HG03175 (cell line): Measurements from ENCODE around the gene SBNO2.

Source experiments
- ATAC-seq: cut with Tn5 transposase; IDR thresholded peaks from one replicate; pipeline ENCODE4 v1.9.1; 2021; ENCODE audit warnings: mild to moderate bottlenecking, moderate library complexity; ENCODE audit not compliant: unreplicated experiment

SBNO2 gene

DNA sequence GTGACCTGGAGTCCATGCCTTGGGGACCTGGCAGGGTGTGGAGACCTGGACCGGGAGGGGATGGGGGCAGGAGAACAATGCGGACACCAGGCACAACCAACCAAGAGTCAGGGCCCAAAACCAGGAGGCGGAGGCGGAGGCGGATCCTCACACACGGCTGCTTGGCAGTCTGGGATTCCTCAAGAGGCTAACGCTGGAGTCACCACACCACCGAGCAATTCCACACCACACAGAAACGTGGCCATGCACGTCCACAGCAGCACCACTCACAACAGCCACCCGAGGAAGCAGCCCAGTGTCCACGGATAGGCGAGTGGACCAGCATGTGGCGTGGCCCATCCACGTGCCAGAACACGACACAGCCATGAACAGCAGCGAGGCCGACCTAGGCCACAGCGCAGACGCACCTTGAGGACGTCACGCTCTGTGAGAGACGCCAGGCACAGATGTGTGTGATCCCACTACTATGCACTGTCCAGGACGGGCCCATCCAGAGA is 17.7 kb downstream of the SBNO2 start:
- ATAC-seq = no peak

DNA sequence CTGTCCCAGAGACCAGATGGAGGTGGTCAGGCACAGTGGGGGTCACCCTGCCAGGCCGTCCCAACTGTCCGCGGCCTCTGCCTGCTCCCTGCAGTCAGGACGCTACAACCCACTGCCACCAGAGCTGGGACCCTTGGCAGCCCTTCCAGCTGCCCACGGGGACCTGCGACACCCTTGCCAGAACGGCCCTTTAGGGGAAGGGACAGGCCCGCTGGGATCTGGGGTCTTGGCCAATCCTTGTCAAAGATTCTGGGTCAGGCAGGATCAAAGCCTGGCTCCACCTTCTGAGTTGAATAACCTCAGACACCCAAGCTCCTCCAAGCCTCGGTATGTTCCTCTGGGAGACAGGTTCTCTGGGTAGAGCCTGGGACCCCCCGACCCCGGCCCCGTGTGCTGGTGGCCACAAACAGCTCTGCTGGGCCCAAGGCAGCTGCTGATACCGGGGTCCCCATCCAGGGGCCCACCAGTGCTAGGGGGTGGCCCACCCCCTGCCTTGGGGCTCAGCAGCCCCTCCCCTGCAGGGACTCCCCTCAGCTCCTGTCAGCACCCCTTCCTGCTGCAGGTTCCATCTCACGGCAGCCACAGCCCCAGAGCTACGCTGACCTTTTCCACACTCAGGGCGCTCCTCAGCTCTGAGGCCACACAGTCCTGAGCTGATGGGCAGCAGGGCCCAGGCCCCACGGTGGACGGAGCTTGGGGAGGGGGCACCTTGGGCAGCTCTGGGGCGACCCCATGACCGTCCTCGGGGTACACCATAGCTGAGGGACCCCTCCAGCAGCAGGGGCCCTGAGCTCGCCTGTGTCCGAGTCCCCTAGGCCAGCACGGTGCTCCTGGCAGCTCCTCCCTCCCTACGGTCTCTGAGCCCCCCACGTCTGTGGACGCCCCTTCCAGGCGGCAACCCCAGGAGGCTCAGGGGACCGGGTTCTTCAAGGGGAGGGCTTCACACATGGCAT is 18.4 kb downstream of the SBNO2 start:
- ATAC-seq = no peak

DNA sequence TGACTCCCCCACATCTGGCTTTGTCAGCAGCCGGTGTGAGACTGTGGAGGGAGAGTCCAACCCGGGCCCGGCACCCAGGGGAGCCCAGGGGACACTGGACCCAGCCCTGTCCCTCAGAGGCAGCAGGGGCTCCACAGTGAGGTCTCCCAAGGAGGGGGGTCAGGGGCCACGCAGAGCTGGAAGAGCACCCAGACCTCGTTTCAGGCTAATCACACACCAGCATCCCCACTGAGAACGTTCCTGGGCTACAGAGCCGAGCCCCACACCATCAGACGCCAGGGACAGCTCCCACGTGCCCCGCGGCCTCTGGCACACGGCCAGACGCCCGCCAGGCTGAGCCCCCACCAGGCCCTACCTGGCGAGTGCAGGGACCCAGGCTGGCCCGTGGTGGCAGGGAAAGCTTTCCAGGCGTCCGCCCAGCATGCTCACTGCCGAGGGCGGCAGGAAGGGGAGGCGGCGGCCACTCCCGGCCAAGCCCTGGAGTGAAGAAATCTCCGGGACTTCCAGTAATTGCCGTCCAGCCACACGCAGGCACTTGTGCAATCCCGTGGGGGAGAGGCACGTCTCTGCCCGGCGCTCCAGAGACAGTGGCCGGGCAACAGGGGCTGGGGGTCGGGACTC is 19.2 kb downstream of the SBNO2 start:
- ATAC-seq = no peak

DNA sequence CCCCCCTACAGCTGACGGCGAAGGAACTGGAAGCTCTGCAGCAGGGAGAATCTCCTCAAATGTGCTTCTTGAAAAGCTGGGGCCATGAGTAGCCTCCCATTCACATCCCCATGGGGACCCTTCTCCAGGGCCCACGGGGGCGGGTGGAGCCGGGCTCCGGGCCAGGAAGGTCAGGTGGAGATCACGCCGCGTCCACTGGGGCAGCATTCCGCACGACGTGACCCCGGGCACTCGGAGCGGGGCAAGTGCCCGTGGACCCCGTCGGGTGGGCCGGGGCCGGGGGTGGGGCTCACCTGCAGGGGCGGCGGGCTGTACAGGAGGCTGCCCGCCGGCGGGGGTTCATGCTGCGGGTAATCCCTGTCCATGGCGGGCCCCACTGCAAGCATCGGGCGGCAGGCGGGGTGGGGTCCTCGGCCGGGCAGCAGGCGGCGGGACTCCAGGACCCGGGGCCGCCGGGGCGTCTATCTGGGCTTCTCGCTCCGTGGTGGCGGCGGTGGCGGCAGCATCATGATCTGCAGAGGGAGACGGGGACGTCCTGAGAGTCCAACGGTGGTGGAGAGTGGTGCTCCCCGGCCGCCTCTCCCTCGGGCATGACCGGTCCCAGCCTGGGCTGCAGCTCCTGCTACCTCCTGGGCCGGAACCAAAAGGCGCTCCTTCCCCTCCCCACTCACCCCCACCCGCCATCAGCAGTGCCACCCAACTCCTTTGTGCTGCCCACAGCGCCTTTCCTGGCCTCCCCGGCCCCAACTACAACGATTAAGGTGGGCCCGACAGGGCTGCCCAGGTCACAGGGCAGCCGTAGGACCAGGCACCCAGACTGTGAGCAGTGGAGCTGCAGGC is 20.0 kb downstream of the SBNO2 start:
- no peak for ATAC-seq

DNA sequence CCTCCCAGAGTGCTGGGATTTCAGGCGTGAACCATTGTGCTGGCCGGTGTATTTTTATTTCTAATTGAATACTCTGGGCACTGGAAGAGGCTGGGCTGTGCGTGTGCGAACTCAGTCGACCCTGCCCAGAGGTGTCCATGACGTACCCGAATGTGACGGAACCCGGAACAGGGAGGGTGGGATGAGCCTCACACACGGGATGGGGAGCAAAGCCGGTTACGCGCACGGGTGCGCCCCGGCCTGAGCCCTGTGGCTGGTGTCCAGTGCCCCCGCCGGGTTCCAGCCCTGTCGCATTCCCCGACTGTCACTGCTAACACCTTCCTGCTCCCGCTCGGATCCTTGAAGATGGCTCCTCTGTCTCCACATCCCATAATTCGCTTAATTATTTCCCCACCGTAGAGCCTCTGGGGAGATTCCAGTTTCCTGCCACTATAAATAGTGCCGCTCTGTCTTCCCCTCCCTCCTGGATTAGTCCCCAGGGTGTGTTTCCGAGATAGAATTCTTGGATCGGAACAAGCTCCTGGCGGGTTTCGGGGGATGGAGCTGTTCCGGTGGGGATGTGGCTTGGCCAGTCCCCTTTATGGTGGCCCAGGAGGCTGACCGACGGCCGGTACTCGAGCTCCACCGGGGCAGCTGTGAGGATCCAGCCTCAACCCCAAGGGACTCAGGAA is 22.0 kb downstream of the SBNO2 start:
- no peak for ATAC-seq

DNA sequence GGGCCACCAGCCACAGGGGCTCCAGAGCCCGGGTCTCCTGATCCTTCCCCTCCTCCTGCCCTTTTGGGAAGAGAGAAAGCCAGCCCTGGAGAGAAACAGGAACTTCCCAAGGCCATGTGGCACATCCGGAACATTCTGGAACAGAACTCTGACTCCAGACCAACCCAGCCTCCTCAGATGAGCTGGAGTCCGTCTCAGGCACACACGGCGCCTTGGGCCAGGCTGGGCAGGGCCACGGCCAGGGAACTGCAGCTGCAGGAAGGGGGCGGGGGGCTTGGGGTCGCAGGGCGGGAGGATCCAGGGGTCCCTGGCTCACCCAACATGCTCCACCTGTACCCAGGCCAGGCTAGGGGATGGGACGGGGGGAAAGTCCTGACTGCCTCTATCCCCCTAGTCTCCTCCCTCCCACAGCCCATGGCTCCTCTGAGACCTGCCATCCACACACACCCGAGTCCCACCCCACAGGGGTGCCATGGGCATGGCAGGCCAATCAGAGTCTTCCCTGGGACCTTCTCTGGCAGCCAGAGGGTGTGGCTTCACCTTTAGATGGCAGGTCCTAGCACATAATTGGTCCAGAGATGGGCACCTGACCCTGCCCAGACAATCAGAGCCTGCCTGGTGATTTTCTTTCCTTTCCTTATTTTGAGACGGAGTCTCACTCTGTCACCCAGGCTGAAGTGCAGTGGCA is 22.9 kb downstream of the SBNO2 start:
- ATAC-seq = no peak

DNA sequence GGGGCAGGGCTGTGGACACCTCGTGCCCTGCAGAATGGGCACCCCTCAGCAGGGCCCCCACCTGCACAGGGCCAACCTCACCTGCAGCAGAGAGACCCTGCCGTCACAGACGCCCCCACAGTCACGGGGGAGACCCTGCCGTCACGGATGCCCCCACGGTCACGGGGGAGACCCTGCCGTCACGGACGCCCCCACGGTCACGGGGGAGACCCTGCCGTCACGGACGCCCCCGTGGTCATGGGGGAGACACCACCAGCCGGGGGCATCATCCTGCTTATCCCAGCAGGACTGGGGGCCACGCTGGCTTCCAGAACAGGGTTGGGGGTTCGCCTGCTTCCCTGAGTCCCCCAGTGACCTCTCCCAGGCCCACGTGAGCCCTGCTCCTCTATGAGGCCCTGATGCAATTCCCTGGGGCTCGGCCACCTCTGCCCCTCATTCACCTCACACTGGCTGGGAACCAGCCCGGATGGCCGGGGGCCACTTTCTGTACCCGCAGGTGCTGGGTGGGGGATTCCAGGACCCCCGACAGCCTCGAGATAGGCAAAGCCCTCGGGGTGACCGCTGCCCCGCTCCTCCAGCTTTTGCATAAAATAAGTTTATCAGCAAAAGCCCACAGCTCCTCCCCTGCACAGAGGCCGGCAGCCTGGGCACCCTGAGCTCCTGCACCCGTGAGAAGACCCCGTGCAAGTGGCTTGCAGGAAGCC is 23.6 kb downstream of the SBNO2 start:
- ATAC-seq = no peak

DNA sequence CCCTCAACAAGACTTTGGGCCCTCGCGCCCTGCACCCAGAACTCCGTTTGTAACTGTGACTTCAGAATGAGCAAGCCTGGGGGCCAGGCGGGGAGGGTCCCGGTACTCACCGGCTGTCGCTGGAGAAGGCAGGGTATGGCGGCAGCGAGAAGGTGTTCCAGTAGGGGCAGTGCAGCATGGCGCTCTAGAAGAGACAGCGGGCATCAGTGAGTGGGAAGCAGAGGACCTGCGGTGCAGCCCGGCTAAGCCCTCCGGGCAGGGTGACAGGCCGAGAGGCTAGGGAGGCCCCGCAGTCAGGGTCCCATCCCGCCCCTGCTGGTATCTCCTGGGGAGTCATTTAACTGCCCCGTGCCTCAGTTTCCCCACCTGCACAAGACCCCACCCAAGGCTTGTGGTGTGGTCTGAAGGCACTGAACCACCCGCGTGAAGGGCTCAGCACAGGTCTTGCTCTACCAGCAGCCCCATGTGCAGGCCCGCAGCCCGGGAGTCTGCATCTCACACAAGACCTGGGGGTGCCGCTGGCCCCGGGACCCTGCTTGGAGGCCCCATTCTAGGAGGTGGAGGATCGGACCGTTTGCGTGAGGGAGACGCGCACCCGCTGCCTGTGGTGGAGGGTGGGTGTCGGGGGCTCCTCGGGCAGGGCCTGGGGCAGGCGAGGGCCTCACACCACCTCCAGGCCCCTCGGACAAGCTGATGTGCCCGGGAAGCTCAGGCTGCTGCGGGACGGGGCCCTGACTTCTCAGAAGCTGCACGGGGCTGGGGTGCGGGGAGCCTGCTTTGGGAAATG is 24.6 kb downstream of the SBNO2 start:
- ATAC-seq = no peak

DNA sequence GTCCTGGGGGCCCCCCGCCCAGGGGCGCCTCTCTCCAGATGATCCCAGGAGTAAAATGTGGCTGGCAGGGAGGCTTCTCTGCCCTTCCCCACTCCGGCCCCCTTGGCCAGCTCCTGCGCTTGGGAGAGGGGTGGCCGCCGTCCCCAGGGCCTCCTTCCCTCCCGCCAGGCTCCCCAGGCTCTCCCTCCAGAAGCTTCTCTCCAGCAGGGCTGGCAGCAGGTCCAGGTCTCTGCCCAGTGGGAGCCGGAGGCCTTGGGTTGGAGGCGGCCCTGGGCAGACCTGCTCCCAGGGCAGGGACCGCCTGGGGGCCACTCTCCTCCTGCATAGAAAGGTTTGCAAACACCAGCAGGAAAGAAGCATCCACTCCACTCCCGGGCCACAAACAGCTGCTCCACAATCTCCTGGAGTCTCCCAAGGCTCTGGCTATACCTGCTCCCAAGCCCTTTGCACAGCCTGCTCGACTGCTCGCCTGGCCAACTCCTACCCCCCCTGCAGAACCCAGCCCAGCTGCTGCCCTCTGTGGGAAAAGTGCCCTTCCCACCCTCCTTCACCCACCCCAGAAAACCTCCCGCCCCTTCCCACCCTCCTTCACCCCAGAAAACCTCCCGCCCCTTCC is 26.0 kb downstream of the SBNO2 start:
- no peak for ATAC-seq

DNA sequence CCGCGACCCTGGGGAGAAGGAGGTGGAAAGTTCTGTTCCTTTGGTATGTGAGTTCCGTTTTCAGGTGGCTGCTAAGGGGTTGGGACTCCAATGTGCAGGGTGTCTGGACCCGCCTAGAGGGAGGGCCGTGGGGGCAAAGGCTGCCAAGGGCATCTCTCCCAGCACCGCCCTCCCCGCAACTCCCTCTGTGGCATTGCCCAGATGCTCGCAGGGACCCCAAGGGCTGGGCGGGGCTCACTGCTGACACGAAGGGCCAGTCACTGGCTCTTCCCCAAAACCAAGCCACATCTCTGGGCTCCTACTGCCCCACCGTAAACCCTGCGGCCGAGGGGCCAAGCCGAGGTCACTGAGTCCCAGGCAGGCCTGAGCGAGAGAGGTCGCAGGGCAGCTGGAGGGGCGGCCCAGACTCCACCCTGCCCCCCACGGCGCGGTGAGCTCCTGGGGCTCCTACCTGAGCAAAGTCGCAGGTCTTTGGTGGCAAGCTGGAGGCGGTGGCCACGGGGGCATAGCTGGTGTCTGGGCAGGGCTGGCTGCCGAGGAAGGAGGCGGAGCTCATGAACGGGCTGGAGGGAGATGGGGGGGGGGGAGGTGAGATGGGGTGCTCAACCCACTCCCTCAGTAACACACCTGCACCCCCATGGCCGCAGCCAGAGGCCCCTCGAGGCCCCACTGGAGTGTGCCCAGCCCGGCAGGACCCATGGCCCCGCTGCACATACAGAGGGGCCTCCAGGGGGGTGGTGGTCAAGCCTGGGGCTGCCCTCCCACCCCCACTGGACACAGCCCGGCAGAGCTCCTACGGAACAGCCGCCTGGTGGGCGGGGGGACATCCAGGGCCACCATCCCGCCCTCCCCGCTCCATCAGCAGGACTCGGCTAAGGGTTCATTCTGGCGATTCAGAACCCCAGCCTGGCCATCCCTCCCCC is 26.9 kb downstream of the SBNO2 start:
- ATAC-seq = no peak

DNA sequence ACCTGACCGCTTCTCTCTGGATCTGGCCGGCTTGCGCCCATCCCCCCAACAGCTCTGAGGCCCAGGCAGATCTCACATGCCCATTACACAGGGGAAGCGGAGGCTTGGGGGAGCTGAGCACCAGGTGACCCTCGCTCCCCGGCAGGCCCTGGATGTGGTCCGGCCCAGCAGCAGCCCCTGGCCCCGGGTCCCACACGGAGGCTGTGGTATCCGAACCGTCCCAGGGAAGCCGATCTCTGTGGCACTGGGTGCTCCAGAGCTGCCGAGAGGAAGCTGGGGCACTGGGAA is 27.7 kb downstream of the SBNO2 start:
- no peak for ATAC-seq

DNA sequence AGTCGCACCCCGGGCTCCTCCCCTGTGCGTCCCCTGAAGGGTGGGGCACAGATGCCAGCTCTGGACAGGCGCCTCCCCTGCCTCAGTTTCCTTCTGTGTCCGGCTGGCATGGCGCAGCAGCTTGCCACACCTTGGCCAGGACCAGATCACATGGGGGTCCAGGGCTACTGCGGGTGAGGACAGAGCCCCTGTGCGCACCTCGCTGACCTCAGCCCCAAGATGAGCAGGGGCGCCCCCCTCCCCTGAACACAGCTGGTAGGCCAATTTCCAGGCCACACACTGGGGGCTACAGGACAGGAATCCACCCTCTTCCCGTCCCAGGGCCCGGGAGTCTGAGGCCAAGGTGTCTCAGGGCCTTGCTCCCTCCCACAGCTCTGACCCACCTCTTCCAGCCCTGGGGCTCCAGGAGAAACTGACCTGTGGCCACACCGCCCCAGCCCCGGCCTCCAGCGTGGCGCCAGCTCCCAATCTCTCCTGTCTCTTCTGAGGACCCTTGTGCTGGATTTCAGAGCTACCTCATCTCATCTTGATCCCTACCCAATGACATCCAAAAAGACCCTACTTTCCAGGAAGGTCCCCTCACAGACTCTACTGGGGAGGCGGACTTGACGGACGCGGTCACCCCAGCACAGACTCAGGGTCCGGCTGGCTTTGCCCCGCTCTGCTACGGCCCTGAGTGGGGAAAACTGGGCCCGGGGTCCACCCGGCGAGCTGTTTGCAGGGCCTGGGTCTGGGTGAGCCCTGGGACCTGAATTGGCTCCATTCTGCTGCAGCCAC is 28.2 kb downstream of the SBNO2 start:
- ATAC-seq = no peak

DNA sequence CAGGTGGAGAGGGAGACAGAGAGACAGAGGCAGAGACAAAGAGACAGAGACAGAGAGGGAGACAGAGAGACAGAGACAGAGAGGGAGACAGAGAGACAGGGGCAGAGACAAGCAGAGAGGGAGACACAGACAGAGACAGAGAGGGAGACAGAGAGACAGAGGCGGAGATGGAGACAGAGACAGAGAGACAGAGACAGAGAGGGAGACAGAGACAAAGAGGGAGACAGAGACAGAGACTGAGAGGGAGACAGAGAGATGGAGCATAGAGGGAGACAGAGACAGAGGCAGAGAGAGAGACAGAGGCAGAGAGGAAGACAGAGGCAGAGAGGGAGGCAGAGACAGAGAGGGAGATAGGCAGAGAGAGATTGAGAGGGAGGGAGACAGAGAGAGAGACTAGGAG is 29.3 kb downstream of the SBNO2 start:
- no peak for ATAC-seq

DNA sequence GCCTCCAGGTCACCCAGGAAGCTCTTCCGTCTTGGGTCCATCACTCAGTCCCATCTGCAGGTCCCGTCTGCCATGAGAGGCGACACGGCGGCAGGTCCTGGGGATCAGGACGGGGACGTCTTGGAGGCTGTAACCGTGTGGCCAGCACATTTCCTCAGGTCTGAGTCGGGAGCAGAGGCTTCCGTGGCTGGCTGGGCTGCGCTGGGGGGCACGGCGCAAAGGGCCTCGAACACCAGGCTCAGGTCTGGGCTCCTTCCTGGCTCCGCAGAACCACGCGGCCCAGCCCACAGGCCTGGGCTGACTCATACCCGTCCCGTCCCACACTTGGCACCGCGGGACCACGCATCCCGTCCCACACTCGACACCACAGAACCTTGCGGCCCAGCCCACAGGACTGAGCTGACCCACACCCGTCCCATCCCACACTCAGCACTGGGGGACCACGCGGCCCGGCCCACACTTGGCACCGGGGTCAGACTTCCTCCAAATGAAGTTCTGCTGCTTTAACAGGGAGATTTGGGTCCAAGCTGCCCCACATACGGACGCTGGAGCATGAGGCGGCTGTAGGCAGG is 30.2 kb downstream of the SBNO2 start:
- ATAC-seq = no peak

DNA sequence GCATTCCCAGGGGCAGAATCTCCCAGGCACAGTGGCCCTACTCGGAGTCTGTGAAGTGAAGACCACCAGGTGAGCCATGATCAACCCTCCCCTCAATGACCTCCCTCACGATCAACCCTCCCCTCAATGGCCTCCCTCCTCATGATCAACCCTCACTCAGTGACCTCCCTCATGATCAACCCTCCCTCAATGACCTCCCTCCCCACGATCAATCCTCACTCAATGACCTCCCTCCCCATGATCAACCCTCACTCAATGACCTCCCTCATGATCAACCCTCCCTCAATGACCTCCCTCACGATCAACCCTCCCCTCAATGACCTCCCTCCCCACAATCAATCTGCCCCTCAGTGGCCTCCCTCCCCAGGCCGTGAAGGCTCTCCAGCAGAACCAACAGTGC is 32.1 kb downstream of the SBNO2 start:
- no peak for ATAC-seq

DNA sequence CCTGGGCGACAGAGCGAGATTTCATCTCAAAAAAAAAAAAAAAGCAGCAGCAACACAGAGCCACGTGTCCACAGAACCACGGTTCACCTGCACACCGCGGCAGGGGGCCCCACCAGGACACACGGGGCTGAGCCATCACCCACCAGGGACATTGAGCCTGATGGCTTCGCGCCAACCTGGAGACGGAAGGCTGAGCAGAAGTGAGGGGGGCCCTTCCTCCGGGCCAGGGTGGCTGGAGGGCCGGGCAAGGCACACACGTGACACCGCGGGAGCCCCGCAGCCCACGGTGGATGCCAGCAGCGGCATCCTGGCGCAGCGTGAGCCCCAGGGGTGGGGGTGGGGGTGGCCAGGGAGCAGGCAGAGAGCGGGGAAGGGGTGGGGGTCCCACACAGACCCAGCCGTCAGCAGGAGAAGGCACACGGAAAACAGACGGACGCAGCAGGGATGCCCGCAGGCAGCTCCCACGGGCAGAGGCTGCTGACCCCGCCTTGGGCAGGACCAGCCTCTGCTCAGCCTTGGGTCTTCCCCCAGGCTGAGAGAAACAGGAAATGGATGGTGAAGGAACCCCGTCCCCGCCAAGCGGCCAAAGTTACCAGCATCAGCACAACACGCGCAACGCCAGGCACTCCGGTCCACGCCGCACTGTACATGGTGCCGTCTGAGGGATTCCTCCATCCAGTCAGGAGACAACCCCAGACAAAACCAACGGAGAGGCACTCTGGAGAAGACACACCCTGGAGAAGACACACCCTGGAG is 33.6 kb downstream of the SBNO2 start:
- ATAC-seq = no peak
